H9 (cell line): ENCODE results near the gene KRTAP6-3. TPM values are rescaled to one million over a fixed set of nuclear protein-coding genes. Genes with fewer than 3 reads are reported as not detected.

ENCODE experiments used
- DNase-seq: peaks from one replicate; pipeline ENCODE4 v3.0.0-alpha.2; 2017
- H2AFZ ChIP-seq: one replicate; pipeline ENCODE4 v1.6.1; 2013; ENCODE audit warnings: mild to moderate bottlenecking, low read length, control low read depth, moderate library complexity
- H2AK5ac ChIP-seq: 2 replicates; pipeline ENCODE4 v1.6.1; 2013; ENCODE audit warnings: low read length, control low read depth, mixed read lengths; ENCODE audit not compliant: insufficient read length
- H2BK120ac ChIP-seq: one replicate; pipeline ENCODE4 v1.6.1; 2013; ENCODE audit warnings: low read depth, mild to moderate bottlenecking, low read length, control low read depth, inconsistent platforms; ENCODE audit not compliant: poor library complexity, severe bottlenecking
- H2BK12ac ChIP-seq: 2 replicates; pipeline ENCODE4 v1.6.1; 2013; ENCODE audit warnings: low read length, control low read depth, mixed read lengths, low read depth; ENCODE audit not compliant: insufficient read length
- H2BK15ac ChIP-seq: 2 replicates; pipeline ENCODE4 v1.6.1; 2013; ENCODE audit warnings: low read depth, low read length, control low read depth
- H2BK20ac ChIP-seq: one replicate; pipeline ENCODE4 v1.6.1; 2013; ENCODE audit warnings: low read depth, mild to moderate bottlenecking, low read length, control low read depth, inconsistent platforms; ENCODE audit not compliant: poor library complexity, severe bottlenecking
- H2BK5ac ChIP-seq: 2 replicates; pipeline ENCODE4 v1.6.1; 2013; ENCODE audit warnings: low read length, control low read depth, mixed read lengths; ENCODE audit not compliant: insufficient read length
- H3K14ac ChIP-seq: 2 replicates; pipeline ENCODE4 v1.6.1; 2013; ENCODE audit warnings: low read length, control low read depth; ENCODE audit not compliant: insufficient read depth
- H3K18ac ChIP-seq: 2 replicates; pipeline ENCODE4 v1.6.1; 2013; ENCODE audit warnings: low read depth, mild to moderate bottlenecking, mixed read lengths, low read length, control low read depth; ENCODE audit not compliant: insufficient read length
- H3K23ac ChIP-seq: 2 replicates; pipeline ENCODE4 v1.6.1; 2013; ENCODE audit warnings: low read length, control low read depth, mixed read lengths, low read depth; ENCODE audit not compliant: insufficient read length
- H3K23me2 ChIP-seq: 2 replicates; pipeline ENCODE4 v1.6.1; 2013; ENCODE audit warnings: low read depth, mild to moderate bottlenecking, mixed read lengths, low read length, control low read depth; ENCODE audit not compliant: insufficient read length, poor library complexity, severe bottlenecking
- H3K27ac ChIP-seq: 2 replicates; pipeline ENCODE4 v1.5.1; 2013; ENCODE audit warnings: low read length, control low read depth, mixed read lengths, low read depth; ENCODE audit not compliant: insufficient read length
- H3K27me3 ChIP-seq: 2 replicates; pipeline ENCODE4 v1.6.1; 2013; ENCODE audit warnings: low read length, control low read depth, inconsistent platforms; ENCODE audit not compliant: insufficient read depth
- H3K4ac ChIP-seq: 2 replicates; pipeline ENCODE4 v1.6.1; 2013; ENCODE audit warnings: low read depth, mild to moderate bottlenecking, control low read depth, inconsistent platforms, low read length, moderate library complexity
- H3K4me1 ChIP-seq: 2 replicates; pipeline ENCODE4 v1.6.1; 2013; ENCODE audit warnings: low read length, control low read depth, inconsistent platforms; ENCODE audit not compliant: insufficient read depth
- H3K4me2 ChIP-seq: 2 replicates; pipeline ENCODE4 v1.6.1; 2013; ENCODE audit warnings: low read length, control low read depth, mixed read lengths; ENCODE audit not compliant: insufficient read length, insufficient read depth
- H3K56ac ChIP-seq: 2 replicates; pipeline ENCODE4 v1.6.1; 2013; ENCODE audit warnings: low read depth, mild to moderate bottlenecking, mixed read lengths, low read length, control low read depth; ENCODE audit not compliant: insufficient read length
- H3K79me1 ChIP-seq: 2 replicates; pipeline ENCODE4 v1.6.1; 2013; ENCODE audit warnings: low read depth, mild to moderate bottlenecking, moderate library complexity, low read length, control low read depth, inconsistent platforms; ENCODE audit not compliant: insufficient read depth, poor library complexity, severe bottlenecking
- H3K79me2 ChIP-seq: 2 replicates; pipeline ENCODE4 v1.6.1; 2013; ENCODE audit warnings: low read length, control low read depth, inconsistent platforms; ENCODE audit not compliant: insufficient read depth
- H3K9ac ChIP-seq: 2 replicates; pipeline ENCODE4 v1.6.1; 2013; ENCODE audit warnings: low read length, control low read depth, mixed read lengths; ENCODE audit not compliant: insufficient read length; ENCODE audit errors: extremely low read depth
- H3K9me3 ChIP-seq: one replicate; pipeline ENCODE4 v1.6.1; 2013; ENCODE audit warnings: low read depth, low read length, inconsistent platforms; ENCODE audit not compliant: control insufficient read depth
- H3T11ph ChIP-seq: one replicate; pipeline ENCODE4 v1.6.1; 2013; ENCODE audit warnings: mild to moderate bottlenecking, low read length, control low read depth, inconsistent platforms
- H4K20me1 ChIP-seq: one replicate; pipeline ENCODE4 v1.6.1; 2013; ENCODE audit not compliant: control insufficient read depth, insufficient read length, insufficient read depth
- H4K5ac ChIP-seq: 2 replicates; pipeline ENCODE4 v1.6.1; 2013; ENCODE audit warnings: low read depth, mild to moderate bottlenecking, mixed read lengths, low read length, control low read depth; ENCODE audit not compliant: insufficient read length
- H4K8ac ChIP-seq: replicated peaks from 2 replicates; pipeline ENCODE4 v1.6.1; 2013; ENCODE audit warnings: low read length, control low read depth, mixed read lengths, low read depth; ENCODE audit not compliant: insufficient read length
- H4K91ac ChIP-seq: 2 replicates; pipeline ENCODE4 v1.6.1; 2013; ENCODE audit warnings: low read depth, mild to moderate bottlenecking, moderate library complexity, mixed read lengths, low read length, control low read depth; ENCODE audit not compliant: insufficient read length
- H3K27ac Mint-ChIP-seq, 3 experiments: 2 replicates in 2 of 3; 3 replicates in 1 of 3; pipeline ENCODE4 v1.8.0; 2020 to 2021; ENCODE audit warnings: mixed read lengths in 3 of 3, mild to moderate bottlenecking in 1 of 3, moderate library complexity in 1 of 3
- H3K27me3 Mint-ChIP-seq: 2 replicates; pipeline ENCODE4 v1.8.0; 2021; ENCODE audit warnings: low read depth, mild to moderate bottlenecking, moderate library complexity, mixed read lengths
- H3K36me3 Mint-ChIP-seq, 3 experiments: 2 replicates in 2 of 3; 3 replicates in 1 of 3; pipeline ENCODE4 v1.8.0; 2020 to 2021; ENCODE audit warnings: low read depth in 3 of 3, mixed read lengths in 3 of 3; ENCODE audit not compliant: insufficient read depth in 1 of 3
- H3K4me1 Mint-ChIP-seq, 2 experiments: 2 replicates each; pipeline ENCODE4 v1.8.0; 2020; ENCODE audit warnings: mixed read lengths in 2 of 2
- H3K4me3 Mint-ChIP-seq, 2 experiments: 2 replicates in 1 of 2; 3 replicates in 1 of 2; pipeline ENCODE4 v1.8.0; 2020 to 2021; ENCODE audit warnings: mild to moderate bottlenecking in 2 of 2, mixed read lengths in 2 of 2, moderate library complexity in 1 of 2
- H3K9me3 Mint-ChIP-seq, 2 experiments: 2 replicates in 1 of 2; 3 replicates in 1 of 2; pipeline ENCODE4 v1.8.0; 2020; ENCODE audit warnings: mild to moderate bottlenecking in 2 of 2, mixed read lengths in 2 of 2, moderate library complexity in 1 of 2
- CTCF ChIP-seq: fragments of 200-600 bp; sonication (generic); conservative IDR thresholded peaks from 3 replicates; pipeline ENCODE4 v1.8.0; 2021; ENCODE audit warnings: antibody characterized with exemption, mild to moderate bottlenecking
- WGBS: extraction: QIAGEN DNeasy Blood & Tissue Kit; methylation state at CpG from one replicate; pipeline ENCODE4 v1.1.7; 2013; ENCODE audit warnings: missing lambda C conversion rate, low lambda C conversion rate, mixed read lengths; ENCODE audit not compliant: insufficient read length; ENCODE audit errors: extremely low coverage; 5-methylcytosine and 5-hydroxymethylcytosine counted together
- total RNA-seq: library from RNA; stranded (reverse); gene quantifications from 2 replicates; pipeline ENCODE4 v1.2.1, GENCODE V29; 2021

Gene KRTAP6-3
- total RNA-seq, 1 experiment from 2014 or later, result not detected

- Histone ChIP-seq H2BK12ac (no peak within 1 kb of the TSS), H3K14ac (no peak within 1 kb of the TSS), H2AK5ac (no peak within 1 kb of the TSS), H2AFZ (no peak within 1 kb of the TSS), H3K9ac (no peak within 1 kb of the TSS), H3K4me2 (no peak within 1 kb of the TSS), H3K9me3 (no peaks in the 10 kb centered on the region), H3K27ac (no peak within 1 kb of the TSS), H3K23ac (no peak within 1 kb of the TSS), H4K5ac (no peak within 1 kb of the TSS), H3K18ac (no peak within 1 kb of the TSS), H3K56ac (no peak within 1 kb of the TSS), H3T11ph (no peak within 1 kb of the TSS), H3K4me1 (no peaks in the 10 kb centered on the region), H3K79me1 (no peaks in the 10 kb centered on the region), H2BK120ac (no peak within 1 kb of the TSS), H3K4ac (no peak within 1 kb of the TSS), H2BK15ac (no peak within 1 kb of the TSS), H4K20me1 (no peaks in the 10 kb centered on the region), H3K79me2 (no peaks in the 10 kb centered on the region), H2BK20ac (no peak within 1 kb of the TSS), H4K91ac (no peak within 1 kb of the TSS), H4K8ac (no peak within 1 kb of the TSS), H2BK5ac (no peak within 1 kb of the TSS), H3K23me2 (no peaks in the 10 kb centered on the region), H3K27me3 (no peaks in the 10 kb centered on the region)
- no peak for DNase-seq
- Mint-ChIP-seq H3K4me3 (no peak within 1 kb of the TSS), H3K4me1 (no peaks in the 10 kb centered on the region), H3K9me3 (peaks cover 0 to 36% of the 10 kb centered on the region in 2 experiments; a peak in 4 of 5 replicates), H3K36me3 (peaks cover 0 to 15% (median 0%) of the 10 kb centered on the region in 3 experiments; a peak in 1 of 7 replicates), H3K27me3 (no peaks in the 10 kb centered on the region; the same call in 1 of the 2 replicates), H3K27ac (no peak within 1 kb of the TSS; a peak in 1 of 7 replicates)
- no peak for TF ChIP-seq CTCF
- no CpG with 5 or more reads among the region's 2 CpGs for WGBS
Observed at GRCh38 chr21:30642564-30642963, 50.3 kb downstream of the KRTAP6-3 start, which contains the start of gene KRTAP20-3. KRTAP20-3 (plus strand) TSS chr21:30642864.

Other genes starting within 250 kb of the KRTAP6-3 start
- not detected in 2 replicates for gene KRTAP23-1, start 243.8 kb upstream of the KRTAP6-3 start, total RNA-seq
- not detected in 2 replicates for gene KRTAP13-2, start 220.2 kb upstream of the KRTAP6-3 start, total RNA-seq
- not detected in 2 replicates for gene KRTAP13-1, start 196.4 kb upstream of the KRTAP6-3 start, total RNA-seq
- gene KRTAP13-3, start 166.5 kb upstream of the KRTAP6-3 start, total RNA-seq, result not detected in 2 replicates
- 0.39 and 0.68 TPM in 2 replicates for gene KRTAP13-4, start 162.2 kb upstream of the KRTAP6-3 start, total RNA-seq
- gene KRTAP15-1, start 152.2 kb upstream of the KRTAP6-3 start, total RNA-seq, result not detected in 2 replicates
- gene KRTAP19-1, start 112.1 kb upstream of the KRTAP6-3 start, total RNA-seq, result not detected in 2 replicates
- not detected in 2 replicates for gene KRTAP19-2, start 105.0 kb upstream of the KRTAP6-3 start, total RNA-seq
- not detected in 2 replicates for gene KRTAP19-3, start 100.4 kb upstream of the KRTAP6-3 start, total RNA-seq
- not detected in 2 replicates for gene KRTAP19-4, start 95.3 kb upstream of the KRTAP6-3 start, total RNA-seq
- gene KRTAP19-5, start 90.3 kb upstream of the KRTAP6-3 start, total RNA-seq, result not detected in 2 replicates
- not detected in 2 replicates for gene KRTAP19-6, start 50.6 kb upstream of the KRTAP6-3 start, total RNA-seq
- gene KRTAP19-7, start 31.1 kb upstream of the KRTAP6-3 start, total RNA-seq, result not detected in 2 replicates
- gene KRTAP22-2, start 2.0 kb upstream of the KRTAP6-3 start, total RNA-seq, result not detected in 2 replicates
- gene KRTAP6-2, start 6.5 kb downstream of the KRTAP6-3 start, total RNA-seq, result not detected in 2 replicates
- not detected in 2 replicates for gene KRTAP22-1, start 8.6 kb downstream of the KRTAP6-3 start, total RNA-seq
- not detected in 2 replicates for gene KRTAP6-1, start 21.5 kb downstream of the KRTAP6-3 start, total RNA-seq
- gene KRTAP20-1, start 24.0 kb downstream of the KRTAP6-3 start, total RNA-seq, result not detected in 2 replicates
- not detected in 2 replicates for gene KRTAP20-4, start 28.2 kb downstream of the KRTAP6-3 start, total RNA-seq
- gene KRTAP20-2, start 42.8 kb downstream of the KRTAP6-3 start, total RNA-seq, result not detected in 2 replicates
- not detected in 2 replicates for gene KRTAP20-3, start 50.4 kb downstream of the KRTAP6-3 start, total RNA-seq
- gene KRTAP21-3, start 126.3 kb downstream of the KRTAP6-3 start, total RNA-seq, result not detected in 2 replicates
- not detected in 2 replicates for gene KRTAP21-2, start 154.8 kb downstream of the KRTAP6-3 start, total RNA-seq
- not detected in 2 replicates for gene KRTAP21-1, start 163.0 kb downstream of the KRTAP6-3 start, total RNA-seq
- gene KRTAP8-1, start 220.8 kb downstream of the KRTAP6-3 start, total RNA-seq, result not detected in 2 replicates
- not detected in 2 replicates for gene KRTAP7-1, start 237.3 kb downstream of the KRTAP6-3 start, total RNA-seq